GM12878 (cell line): ENCODE data around the gene NEK7.

Experiments used
- ETV6 ChIP-seq, 2 experiments: fragments of 450-650 bp in 1 of 2; IDR thresholded peaks in 1 of 2; conservative IDR thresholded peaks in 1 of 2; 2 replicates each; pipeline ENCODE4 v1.6.1; 2014; ENCODE audit warnings: antibody characterized with exemption in 1 of 2, borderline replicate concordance in 1 of 2, low read depth in 1 of 2, mild to moderate bottlenecking in 1 of 2, moderate library complexity in 1 of 2
- JUNB ChIP-seq: IDR thresholded peaks from 2 replicates; pipeline ENCODE4 v1.6.1; 2016; ENCODE audit warnings: antibody characterized with exemption, mild to moderate bottlenecking
- RAD21 ChIP-seq: IDR thresholded peaks from 2 replicates; pipeline ENCODE4 v1.6.1; 2011; ENCODE audit warnings: mild to moderate bottlenecking, low read depth, low read length, moderate library complexity; ENCODE audit not compliant: insufficient read depth
- TF ChIP-seq, protein P1 (sequence below), 3 experiments: IDR thresholded peaks in 2 of 3; conservative IDR thresholded peaks in 1 of 3; 2 replicates each; pipeline ENCODE4 v1.5.1; 2011; ENCODE audit warnings: low read depth in 3 of 3, low read length in 3 of 3, mild to moderate bottlenecking in 3 of 3, control low read depth in 2 of 3, moderate library complexity in 2 of 3, inconsistent platforms in 1 of 3, mixed read lengths in 1 of 3; ENCODE audit not compliant: control insufficient read depth in 2 of 3, insufficient read depth in 1 of 3; ENCODE audit errors: extremely low read depth in 1 of 3

DNA sequence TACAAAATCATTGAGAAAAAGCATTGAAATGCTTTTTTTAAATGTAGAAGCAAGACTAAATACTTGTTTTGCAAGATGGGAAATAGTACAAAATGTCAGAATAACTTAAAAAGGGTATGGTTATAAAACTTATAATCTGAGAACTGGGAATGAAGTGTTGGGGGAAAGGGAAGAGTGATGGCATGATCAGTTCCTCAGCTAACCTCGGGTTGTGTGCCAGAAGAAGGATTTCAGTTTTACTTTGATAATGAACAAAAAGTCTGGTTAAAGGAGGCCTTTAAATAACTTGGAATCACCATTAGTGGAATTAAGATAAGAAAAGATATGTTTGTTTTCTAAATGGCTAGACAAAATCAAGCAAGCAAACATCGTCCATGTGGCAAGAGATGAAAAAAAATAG lies 20.7 kb downstream of the NEK7 start:
- TF ChIP-seq JUNB (no peak), RAD21 (no peak), ETV6 (conservative IDR thresholded peaks at IDR 0.05 in 1 of 2, IDR thresholded peaks at IDR 0.05 in 1 of 2; ENCODE audit: borderline replicate concordance in 1 of 2, low read depth in 1 of 2) (no peak)
- TF ChIP-seq, protein P1, sequence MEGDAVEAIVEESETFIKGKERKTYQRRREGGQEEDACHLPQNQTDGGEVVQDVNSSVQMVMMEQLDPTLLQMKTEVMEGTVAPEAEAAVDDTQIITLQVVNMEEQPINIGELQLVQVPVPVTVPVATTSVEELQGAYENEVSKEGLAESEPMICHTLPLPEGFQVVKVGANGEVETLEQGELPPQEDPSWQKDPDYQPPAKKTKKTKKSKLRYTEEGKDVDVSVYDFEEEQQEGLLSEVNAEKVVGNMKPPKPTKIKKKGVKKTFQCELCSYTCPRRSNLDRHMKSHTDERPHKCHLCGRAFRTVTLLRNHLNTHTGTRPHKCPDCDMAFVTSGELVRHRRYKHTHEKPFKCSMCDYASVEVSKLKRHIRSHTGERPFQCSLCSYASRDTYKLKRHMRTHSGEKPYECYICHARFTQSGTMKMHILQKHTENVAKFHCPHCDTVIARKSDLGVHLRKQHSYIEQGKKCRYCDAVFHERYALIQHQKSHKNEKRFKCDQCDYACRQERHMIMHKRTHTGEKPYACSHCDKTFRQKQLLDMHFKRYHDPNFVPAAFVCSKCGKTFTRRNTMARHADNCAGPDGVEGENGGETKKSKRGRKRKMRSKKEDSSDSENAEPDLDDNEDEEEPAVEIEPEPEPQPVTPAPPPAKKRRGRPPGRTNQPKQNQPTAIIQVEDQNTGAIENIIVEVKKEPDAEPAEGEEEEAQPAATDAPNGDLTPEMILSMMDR (IDR thresholded peaks at IDR 0.05 in 2 of 3, conservative IDR thresholded peaks at IDR 0.05 in 1 of 3; ENCODE audit: control insufficient read depth in 2 of 3, extremely low read depth in 1 of 3, insufficient read depth in 1 of 3, low read depth in 3 of 3, low read length in 3 of 3): no peak
